Measurements from ENCODE around the gene ACOXL.
"Not testable (repeated sequence)": the region's sequence is repeated elsewhere in the genome, so short reads cannot be mapped to it uniquely, and the experiment has no call there.

ACOXL gene

DNA sequence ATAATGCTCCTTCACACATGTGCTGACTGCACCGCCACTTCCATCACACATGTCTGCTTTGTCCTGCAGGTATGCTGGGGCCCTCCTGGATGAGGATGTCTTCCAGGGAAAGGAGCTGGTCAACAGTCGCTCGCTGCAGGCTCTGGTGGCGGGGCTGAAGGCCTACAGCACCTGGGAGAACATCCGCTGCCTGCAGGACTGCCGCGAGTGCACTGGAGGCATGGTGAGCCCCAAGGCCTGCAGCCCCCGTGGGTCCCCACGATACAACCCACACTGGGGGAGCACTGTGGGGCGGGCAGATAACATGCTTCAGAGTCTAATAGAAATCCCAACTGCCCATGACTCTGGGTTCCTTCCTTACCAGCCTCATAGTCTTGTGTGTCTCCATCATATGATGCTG, 201.0 kb downstream of the ACOXL start:
- no peak for DNase-seq

GRCh38 chr2:110934948-110935347, 202.6 kb downstream of the ACOXL start:
- DNase-seq: no peak

DNA sequence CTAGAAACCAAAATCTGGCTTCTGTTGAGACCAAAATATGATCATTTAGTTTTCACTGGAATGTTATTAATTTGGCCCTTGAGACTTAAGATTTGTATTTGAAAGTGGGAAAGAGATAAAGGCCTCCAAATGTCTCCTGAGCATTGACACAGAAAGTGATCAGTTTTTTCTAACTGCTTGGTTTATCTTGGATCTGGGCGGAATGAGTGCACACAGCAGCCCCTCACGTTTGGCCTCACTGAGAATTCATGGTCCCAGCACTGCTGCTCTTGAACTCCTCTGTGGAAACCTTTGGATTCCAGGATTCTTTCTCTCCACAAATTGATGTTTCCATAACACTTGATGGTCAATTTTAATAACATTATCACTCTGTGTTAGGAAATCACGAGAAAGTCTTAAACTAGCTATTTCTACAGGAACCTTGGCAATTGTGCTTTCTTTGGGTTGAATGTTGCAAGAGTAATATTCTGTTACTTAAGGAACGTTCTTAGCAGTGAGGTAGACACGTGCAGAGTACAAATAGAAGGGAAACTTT, 208.1 kb downstream of the ACOXL start:
- DNase-seq: no peak

DNA sequence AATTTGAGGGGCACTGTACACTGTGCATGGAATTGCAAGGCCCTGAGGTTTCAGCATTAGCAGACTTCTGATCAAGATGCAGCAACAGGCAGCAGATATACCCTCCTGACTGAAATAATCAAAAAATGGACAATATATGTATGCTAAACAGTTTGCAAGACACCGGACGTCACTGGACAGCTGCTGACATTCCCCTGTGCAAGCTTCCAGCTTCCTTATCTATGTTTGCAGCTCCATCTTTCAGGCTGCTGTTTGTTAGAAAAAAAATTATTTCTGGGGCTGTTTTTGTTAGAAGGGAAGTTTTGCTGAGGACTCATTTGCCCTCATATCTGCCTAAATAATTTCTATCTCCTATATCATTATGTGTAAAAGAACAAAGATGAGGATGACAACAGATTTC, 208.9 kb downstream of the ACOXL start:
- no peak for DNase-seq

DNA sequence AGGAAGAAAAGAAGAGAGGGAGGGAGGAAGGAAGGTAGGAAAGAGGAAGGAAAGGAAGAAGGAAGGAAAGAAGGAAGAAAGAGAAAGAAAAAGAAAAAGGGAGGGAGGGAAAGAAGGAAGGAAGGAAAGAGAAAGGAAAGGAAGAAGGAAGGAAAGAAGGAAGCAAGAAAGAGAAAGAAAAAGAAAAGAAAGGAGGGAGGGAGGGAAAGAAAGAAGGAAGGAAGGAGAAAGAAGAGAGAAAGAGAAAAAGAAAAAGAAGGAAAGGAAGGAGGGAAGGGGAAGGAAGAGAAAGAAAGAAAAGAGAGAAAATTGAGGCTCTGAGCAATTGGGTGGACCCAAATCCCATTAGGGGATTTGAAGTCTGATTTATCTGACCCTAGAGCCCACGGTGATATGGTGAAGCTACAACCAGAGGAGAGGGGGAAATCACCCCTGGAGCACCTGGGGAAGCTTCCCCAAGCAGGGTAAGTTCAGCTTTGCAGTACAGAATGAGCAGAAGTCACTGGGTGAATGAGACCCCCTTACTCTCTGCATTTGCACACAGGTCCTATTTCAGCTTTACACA, 210.8 kb downstream of the ACOXL start:
- DNase-seq: no peak

- no peak for DNase-seq
These were observed 214.5 kb downstream of the ACOXL start for GRCh38 chr2:110946902-110947301.

DNA sequence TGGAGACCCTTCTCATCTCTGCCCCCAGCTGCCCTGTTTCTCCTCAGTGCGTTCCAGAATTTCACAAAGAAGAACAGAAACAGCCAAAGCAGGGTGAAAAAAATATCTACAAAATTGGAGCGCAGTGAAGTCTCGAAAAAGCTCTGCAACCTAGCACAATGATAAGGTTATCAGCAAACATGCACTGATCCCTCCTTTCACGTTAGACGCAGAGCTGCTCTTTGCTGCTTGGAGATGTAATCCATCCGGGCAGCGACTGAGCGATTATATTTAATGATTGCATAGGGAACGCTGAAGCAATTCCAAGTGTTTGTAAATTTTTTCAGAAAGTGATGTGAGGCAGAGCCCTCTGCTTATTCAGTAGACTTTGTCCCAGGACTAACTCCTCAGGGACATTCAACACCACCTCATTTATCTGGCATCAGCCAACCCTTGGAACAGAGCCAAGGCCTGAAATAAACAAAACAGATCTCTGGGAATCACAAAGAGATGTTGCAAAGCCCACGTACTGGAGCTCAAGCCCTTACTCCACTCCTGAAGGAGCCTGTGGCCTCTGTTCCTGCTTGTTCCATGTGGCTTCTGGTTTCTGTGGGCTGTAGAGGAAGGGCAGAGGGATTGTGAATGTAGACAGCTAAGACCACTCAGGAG, 215.8 kb downstream of the ACOXL start:
- DNase-seq: no peak

DNA sequence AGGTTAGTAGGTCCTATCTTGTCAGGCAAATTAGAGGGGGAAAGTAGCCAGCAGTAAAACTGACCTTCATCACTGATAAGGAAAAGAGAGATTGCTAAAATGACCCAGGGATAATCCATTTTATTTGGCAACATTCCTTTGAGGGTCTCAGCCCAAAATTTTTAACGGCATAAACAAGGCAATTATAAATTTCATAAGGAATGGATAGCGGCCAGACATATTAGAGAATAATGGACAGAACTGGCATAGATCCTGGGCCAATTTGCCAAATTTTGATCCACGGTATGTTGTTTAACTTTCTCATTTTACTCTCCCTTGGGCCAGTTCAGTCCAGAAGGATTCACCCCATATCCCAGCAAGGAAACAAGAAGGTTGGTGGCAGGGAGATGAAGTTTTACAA, 217.9 kb downstream of the ACOXL start:
- DNase-seq: no peak

DNA sequence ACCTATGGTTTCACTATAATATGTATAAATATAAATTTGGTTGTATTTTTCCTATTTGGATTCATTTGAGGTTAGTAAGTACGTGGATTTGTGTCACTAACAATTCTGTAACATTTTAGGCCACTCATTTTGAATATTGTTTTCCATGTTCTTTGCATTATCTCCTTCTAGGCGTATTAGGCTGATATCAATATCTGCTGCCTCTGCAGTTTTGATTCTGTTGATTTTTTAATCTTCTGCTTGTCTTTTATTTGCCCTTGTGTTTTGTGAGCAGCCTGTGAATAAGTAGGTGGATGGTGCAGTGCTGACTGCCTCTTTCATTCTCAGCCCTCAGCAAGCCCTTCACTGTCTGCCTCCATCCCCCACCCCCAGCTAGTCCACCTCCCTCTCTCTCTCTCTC, 222.7 kb downstream of the ACOXL start:
- DNase-seq: no peak

GRCh38 chr2:110955556-110955955, 223.2 kb downstream of the ACOXL start:
- DNase-seq: no peak

DNA sequence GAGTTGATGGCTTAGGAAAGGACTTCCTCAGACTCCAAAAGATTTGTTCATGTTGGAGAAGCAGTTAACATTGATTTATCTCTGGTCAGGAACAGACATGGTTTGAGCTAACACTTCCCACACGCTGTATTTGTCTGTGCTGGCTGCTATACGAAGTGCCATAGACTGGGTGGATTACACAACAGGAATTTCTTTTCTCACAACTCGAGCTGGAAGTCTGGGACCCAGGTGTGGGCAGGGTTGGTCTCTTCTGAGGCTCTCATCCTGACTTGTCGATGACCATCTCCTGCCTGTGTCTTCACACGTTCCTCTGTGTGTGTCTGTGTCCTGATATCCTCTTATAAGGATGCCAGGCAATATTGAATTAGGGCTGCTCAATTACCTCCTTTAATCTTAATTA, 224.9 kb downstream of the ACOXL start:
- DNase-seq: no peak

DNA sequence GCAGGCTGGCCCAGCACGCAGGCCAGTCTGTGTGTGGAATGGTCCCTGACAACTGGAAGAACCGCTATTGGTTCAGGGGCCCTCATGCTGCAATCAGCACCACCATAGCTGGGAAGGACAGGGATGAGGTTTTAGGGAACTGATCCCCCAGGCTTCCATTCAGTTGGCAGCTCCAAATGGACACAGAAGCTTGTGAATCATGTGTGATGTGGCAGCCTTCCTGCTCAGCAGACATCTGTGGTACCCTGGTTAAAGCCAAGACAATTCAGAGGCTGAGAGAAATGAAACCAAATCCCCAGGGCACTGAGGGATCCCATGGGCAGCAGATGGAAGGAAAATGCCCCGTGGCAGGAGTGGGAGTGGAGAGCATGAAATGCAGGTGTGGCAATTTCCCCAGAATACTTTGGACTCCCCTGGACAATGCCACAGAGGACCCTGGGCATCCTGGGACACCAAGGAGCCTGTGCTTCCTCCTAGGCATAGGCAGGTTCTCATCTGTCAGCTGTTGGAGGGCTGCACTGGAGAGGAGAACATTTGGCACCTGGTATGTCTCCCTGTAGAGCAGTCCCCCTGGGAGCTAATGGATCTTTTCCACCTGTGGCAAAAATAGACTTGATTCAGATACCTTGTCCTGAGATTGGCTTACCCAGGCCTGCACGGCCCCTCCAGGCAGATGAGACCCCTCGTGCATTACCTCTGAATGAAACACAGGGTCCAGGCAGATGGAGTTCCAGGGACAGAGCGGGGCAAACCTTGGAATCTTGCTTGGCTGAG, 226.2 kb downstream of the ACOXL start:
- no peak for DNase-seq

GRCh38 chr2:110959198-110959597, 226.8 kb downstream of the ACOXL start:
- no peak for DNase-seq

DNA sequence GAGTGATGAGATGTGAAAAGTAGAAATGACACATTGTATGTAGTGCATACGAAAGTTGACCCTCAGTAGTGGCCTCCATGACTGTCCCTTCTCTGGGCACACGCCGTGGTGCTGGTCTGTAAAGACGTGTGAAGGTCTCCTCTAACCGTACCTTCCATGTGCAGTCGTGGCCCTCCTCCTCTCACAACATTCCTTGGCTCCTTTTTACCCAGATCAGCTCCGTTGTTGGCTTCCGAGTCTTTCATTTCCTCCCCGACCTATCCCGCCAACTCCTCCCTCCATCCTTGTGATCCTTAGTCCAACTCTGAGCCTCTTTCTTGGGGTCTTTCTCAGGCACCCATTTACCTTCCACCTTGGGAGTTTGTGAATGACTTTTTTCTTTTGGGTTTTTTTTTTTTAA, 227.9 kb downstream of the ACOXL start:
- DNase-seq: no peak

GRCh38 chr2:110960954-110961353, 228.6 kb downstream of the ACOXL start:
- no peak for DNase-seq

- DNase-seq: not testable (repeated sequence)
These were observed 229.3 kb downstream of the ACOXL start for GRCh38 chr2:110961643-110962042.

- no peak for DNase-seq
These were observed 237.3 kb downstream of the ACOXL start for GRCh38 chr2:110969696-110970095.

DNA sequence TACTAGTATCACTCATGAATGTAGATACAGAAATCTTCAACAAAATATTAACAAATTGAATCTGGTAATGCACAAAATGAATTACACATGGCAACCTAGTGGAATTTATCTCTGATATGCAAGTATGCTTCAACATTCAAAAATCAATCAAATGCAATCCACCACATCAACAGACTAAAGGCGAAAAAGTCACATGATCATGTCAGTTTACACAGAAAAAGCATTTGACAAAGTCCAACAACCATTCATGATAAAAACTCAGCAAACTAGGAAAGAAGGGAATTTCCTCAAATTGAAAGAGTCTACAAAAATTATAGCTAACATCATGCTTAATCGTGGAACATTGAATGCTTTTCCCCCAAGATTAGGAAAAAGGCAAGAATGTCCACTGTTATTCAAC, 237.8 kb downstream of the ACOXL start:
- DNase-seq: no peak

DNA sequence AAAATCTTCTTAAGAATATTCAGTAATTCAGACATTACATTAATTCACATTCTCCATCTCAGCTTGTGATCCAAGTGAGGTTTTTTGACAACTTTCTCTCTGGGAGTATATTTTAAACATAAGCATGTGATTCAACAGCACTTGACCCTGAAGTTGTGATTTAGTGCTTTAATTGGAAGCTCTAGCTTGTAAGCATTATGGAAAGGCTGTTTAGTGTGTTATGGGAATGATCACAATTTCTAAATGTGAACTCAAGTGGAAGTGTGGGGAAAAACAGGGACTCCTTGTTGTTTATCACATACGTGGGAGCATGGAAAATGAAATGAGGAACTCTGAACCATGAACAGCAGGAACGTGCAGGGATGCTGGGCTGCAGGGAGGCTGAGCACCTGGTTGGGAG, 239.4 kb downstream of the ACOXL start:
- no peak for DNase-seq

DNA sequence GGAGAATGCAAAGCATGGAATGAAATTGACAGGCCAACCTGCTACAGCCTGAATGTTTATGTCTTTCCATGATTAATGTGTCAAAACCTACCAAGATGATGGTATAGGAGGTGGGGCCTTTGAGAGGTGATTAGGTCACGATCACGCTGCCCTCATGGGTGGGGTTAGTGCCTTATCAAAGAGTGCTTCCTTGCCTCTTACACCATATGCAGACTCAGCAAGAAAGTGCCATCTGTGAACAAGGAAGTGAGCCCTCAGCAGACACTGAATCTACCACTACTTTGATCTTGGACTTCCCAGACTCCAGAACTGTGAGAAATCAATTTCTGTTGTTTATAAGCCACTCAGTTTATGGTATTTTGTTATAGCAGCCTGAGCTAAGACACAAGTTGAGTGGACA, 240.9 kb downstream of the ACOXL start:
- DNase-seq: no peak

- no peak for DNase-seq
These were observed 245.0 kb downstream of the ACOXL start for GRCh38 chr2:110977403-110977802.

DNA sequence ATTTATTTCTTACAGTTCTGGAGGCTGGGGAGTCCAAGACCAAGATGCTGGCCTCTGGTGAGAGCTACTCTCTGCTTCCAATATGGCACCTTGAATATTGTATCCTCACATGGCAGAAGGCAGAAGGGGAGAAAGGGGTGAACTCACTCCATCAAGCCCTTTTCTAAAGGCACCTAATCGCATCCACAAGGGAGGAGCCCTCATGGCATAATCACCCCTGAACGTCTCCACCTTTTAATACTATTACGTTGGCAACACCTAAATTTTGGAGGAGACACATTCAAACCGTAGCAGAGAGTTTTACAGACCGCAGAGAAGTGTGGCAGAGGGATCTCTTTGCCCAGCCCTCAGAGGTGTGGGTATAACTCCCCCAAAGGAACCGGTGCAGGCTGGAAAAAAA, 245.8 kb downstream of the ACOXL start:
- DNase-seq: no peak

DNA sequence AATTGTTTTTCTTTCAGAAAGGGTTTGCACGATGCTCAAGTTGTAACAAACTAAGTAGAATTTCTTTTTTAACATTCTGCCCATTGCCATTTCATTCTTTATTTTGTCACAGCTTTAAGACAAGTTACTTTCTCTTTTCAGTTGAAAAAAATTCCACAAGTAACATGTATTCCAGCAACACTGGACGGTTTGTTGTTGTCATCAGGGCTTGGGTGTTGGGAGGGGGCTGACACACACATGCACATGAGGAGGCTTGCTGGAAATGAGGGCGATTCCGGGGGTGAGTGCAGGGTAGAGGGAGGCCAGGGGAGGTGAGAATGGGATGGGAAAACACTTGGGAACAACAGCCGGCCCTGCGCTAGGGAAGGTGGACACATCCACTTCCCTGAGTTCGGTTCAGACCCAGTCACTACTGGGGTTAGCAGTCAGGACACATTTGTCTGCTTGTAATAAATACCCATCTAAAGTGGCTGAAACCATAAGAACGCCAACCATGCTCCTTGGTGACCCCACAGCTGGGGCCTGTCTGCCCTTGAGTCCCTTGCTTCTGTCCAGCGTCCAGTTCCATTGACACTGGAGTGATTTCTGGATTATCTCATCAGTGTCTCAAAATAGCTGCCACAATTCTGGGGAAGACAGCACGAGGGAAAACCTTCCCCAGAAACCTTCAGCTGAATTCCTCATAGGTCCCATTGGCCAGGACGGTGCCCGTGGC, 246.5 kb downstream of the ACOXL start:
- no peak for DNase-seq
